ENCODE data around the gene DIPK2A.

GRCh38 chr3:143970773-143971358 lies 757 bp upstream of the DIPK2A start:
- TF ChIP-seq ZNF274 (IDR thresholded peaks at IDR 0.05; ENCODE audit: low read depth, low read length) (no peak), YY1 (IDR thresholded peaks at IDR 0.05; ENCODE audit: insufficient read depth, insufficient read length) (no peak)

Measured in NT2/D1 (cell line).